Neural progenitor cell (in vitro differentiated cells): ENCODE results near the gene DMAP1.

Source experiments
- EZH2 ChIP-seq: fragments of 200-600 bp; sonication (generic); IDR thresholded peaks from 2 replicates; pipeline ENCODE4 v1.6.1; 2017; ENCODE audit warnings: antibody characterized with exemption, mild to moderate bottlenecking, moderate library complexity
- EZH2phosphoT487 ChIP-seq: fragments of 200-600 bp; sonication (generic); IDR thresholded peaks from 2 replicates; pipeline ENCODE4 v1.6.1; 2017; ENCODE audit warnings: antibody characterized with exemption
- TF ChIP-seq, protein P1 (sequence below): fragments of 200-600 bp; sonication (generic); IDR thresholded peaks from 2 replicates; pipeline ENCODE4 v1.5.1; 2017; ENCODE audit warnings: antibody characterized with exemption, mild to moderate bottlenecking

DNA sequence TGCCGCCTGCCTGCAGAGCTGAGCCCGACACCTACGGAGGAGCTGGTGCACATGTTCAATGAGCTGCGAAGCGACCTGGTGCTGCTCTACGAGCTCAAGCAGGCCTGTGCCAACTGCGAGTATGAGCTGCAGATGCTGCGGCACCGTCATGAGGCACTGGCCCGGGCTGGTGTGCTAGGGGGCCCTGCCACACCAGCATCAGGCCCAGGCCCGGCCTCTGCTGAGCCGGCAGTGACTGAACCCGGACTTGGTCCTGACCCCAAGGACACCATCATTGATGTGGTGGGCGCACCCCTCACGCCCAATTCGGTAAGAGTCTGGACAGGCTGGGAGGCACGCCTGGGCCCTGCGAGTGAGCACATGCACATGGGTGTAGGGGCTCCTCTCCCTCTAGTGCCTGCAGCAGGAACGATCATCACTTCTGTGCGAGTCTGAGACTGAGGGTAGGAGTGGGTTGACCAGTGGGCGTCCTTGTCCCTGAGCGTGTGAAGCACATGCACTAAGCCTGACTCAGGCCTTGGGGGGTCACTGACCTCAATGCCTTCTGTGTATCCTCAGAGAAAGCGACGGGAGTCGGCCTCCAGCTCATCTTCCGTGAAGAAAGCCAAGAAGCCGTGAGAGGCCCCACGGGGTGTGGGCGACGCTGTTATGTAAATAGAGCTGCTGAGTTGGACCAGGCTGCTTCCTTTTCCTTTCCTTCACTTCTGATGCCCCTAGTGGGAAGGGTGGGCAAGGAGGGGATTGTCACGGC is 6.9 kb downstream of the DMAP1 start:
- TF ChIP-seq, protein P1, sequence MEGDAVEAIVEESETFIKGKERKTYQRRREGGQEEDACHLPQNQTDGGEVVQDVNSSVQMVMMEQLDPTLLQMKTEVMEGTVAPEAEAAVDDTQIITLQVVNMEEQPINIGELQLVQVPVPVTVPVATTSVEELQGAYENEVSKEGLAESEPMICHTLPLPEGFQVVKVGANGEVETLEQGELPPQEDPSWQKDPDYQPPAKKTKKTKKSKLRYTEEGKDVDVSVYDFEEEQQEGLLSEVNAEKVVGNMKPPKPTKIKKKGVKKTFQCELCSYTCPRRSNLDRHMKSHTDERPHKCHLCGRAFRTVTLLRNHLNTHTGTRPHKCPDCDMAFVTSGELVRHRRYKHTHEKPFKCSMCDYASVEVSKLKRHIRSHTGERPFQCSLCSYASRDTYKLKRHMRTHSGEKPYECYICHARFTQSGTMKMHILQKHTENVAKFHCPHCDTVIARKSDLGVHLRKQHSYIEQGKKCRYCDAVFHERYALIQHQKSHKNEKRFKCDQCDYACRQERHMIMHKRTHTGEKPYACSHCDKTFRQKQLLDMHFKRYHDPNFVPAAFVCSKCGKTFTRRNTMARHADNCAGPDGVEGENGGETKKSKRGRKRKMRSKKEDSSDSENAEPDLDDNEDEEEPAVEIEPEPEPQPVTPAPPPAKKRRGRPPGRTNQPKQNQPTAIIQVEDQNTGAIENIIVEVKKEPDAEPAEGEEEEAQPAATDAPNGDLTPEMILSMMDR = no peak
- TF ChIP-seq EZH2phosphoT487 = no peak
- TF ChIP-seq EZH2 = no peak
